T-helper 2 cell (primary cell): ENCODE results near the gene PCDH1.
"Not testable (repeated sequence)": the region's sequence is repeated elsewhere in the genome, so short reads cannot be mapped to it uniquely, and the experiment has no call there.

Experiments
- DNase-seq, 5 experiments: peaks; one replicate each; pipeline versions ENCODE4 v3.0.0 to v3.0.0-alpha.2; 2012 to 2022

PCDH1 gene

GRCh38 chr5:141898448-141899049 is 20.3 kb upstream of the PCDH1 start:
- DNase-seq, result no peak

DNA sequence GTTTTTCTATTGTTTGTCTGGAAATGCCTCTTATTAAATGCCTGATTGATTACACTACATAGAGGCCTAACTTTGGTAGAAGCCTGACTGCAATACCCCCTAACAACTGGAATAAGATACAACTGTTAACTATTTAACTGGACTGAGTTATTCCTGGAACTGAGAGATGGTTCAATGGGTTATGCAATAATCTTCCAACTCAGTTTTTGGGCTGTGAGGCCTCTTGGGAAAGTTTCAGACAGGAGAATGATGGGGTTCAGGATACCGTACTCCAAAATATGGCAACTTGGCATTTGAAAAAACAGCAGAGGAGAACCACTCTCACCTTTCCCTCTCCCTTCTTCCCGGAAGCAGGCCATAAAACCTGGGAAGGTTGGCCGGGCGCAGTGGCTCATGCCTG is 19.2 kb upstream of the PCDH1 start:
- DNase-seq, result no peak

- DNase-seq, result not testable (repeated sequence)
Observed at GRCh38 chr5:141890429-141890828, 12.2 kb upstream of the PCDH1 start.

DNA sequence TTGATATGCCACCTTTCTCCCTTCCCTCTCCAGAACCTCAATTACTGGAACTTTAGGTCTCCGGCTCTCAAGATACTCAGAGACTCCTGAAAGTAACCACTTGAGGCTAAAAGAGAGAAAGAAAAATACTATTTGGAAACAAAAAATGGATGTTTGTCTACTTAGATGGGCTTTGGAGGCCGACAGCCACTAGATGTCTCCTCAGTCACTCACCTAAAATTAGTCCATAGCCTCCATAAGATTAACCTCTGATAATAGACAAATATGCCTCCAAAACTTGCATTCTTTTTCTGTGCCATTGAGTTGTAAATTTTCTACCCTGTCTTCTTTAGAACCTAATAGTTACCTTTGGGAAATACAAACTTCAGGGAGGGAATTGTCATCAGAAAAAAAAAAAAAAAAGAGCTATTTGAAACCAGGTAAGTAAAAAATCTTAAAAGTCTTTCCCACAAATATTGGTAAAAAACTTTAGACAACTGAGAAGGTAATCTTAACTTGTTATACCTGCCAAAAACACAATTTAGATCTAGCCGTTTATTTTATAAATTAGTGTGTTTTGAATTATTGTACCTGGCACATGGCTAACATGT is 11.2 kb upstream of the PCDH1 start:
- peak in 1 of 5 experiments; percentile 16 for DNase-seq

GRCh38 chr5:141883892-141884318 is 5.7 kb upstream of the PCDH1 start:
- DNase-seq, result no peak

DNA sequence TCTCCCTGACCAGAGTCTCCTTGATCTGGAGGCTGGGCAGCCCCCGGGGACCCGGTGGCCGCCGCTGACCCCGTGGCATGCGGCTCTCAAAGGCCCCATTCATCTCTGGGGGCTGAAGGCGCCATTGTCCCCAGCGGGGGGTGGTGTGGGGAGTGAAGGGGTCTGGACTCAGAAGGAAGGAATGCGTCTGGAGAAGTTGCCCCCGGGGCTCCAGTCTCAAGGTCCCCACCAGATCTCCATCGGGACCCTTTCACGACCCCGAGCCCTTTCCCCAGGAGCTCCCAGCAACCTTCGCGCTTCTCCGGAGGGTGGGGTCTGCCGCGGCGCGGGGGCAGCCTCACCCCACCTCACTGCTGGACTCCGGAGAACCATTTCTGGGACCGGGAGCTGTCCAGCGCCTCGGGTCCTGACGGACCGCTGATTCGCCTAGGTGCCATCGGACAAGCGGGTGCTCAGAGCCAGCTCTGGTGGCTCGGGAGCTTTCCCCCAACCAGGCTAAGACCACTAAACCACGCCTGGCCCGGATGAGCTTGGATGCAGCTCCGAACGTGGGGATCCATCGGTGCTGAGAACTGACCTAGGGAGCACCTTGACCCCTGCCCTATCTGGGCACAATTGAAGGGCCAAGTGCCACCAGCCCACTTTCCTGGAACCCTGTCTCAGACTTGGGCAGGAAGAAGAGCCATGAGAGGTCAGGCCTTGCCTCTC is 5.1 kb upstream of the PCDH1 start:
- DNase-seq, result peak in 1 of 5 experiments; percentile 17

DNA sequence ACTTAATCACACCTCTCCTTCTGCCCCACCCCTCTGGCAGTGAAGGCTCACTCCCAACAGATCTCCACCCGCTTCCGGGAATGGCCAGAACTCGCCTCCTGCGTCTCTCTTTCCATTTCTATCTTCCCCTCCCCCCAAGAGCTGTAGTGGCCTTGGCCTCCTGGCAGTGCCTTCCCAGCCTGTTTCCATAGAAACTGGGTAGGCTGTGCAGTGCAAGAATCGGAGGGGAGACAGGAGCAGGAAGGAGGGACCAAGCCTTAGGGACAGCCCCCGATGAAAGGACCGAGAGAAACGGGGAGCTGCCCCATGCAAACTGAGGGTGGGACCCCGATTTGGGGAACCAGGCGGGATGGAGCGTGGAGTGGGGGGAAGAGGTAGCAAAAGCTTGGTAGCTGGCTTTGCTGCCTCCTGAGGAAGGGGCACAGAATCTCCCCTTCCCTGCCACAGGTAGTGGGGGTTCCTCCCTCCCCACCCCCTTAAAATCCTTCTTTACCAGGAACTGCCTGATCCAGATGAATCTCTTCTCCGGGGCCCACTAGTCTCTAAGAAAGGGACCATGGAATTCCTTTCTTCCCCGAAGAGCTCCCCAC is 4.5 kb upstream of the PCDH1 start:
- DNase-seq, result no peak

- DNase-seq, result no peak
Observed at GRCh38 chr5:141881886-141882285, 3.7 kb upstream of the PCDH1 start.

- DNase-seq, result no peak
Observed at GRCh38 chr5:141880961-141881801, 3.0 kb upstream of the PCDH1 start.

DNA sequence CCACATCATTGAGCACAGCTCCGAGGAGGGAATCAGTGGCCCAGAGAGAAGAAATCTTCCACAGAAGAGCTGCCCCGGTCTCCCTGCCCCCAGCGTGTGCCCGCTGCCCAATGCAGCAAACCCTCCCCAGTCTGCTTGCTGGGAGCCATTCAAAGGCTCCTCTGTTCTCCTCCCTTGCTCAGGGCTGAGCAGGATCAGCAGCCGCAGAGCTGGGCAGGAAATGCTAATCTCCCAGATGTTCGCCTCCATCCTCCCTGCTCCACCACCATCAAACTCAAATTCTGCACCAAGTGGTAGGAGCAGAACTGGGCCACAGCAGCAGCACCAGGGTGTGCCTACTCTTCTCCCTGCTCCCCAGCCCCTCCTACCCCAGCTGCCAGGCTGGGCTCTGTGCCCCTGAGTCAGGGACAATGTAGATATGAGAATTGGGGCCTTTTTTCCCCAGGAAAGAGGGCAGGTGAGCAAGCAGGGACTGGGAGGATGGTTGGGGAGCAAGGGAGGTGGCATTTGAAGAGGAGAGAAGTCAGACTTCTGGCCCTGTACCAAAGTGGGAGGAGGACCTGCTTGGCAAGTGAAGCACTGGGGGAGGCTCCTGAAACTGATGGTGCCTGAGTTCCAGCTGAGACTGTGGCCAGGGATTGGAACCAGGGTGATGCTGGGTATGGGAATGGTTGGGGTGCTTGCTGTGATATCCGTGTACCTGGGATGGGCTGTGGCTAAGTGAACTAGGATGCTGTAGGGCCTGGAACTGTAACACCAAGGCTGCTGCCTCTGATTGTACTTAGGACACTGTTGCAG is 1.9 kb upstream of the PCDH1 start:
- DNase-seq, result no peak

DNA sequence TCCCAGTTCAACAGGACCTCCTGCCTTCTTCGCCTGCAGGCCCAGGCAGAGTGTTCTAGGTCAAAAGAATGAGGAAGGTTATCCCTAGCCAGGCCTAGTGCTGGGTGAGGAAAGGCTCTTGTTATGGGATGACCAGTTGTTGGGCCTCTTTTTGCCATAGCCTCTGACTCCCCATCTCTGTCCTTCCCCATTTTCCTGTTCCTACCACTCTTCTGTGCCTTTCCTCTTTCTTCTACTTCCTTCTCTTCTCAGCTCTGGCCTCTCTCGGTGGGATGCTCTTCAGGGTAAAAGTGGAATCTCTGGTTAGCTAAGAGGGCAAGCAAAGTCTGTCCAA is 1.2 kb upstream of the PCDH1 start:
- no peak for DNase-seq

DNA sequence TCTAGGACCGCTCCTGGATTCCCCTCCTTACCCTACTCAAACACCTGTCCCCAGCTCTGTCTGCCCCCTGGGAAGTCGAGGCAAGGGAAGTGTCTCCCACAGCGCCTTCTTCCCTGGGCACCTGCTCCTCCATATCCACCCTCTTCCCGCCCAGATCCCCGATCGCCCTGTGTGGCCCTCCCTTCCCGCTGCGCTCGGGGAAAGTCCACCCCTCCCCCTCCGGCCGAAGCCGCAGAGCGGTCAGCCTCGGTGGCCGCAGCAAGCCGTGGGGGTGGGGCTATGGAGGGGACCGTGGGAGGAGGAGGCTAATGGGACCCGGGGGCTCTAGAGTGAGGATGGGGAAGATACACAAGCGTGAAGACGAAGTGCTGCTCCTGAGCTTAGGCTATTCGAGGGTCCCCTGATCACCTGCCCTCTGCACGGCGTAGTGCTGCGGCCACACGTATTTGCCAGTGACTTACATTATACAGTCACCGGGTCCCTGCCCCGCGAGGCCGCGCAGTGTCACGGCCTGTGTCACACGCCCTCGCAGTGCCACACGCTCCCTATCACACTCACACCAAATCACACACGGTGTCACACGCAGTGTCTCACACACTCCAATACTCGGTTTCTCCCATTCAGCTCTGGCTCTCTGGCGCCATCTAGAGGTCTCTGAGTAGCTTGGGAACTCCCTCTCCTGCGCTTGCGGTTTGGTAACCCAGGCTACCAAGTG is 658 bp upstream of the PCDH1 start:
- DNase-seq, result peak; percentile 64 to 87 (median 80)

DNA sequence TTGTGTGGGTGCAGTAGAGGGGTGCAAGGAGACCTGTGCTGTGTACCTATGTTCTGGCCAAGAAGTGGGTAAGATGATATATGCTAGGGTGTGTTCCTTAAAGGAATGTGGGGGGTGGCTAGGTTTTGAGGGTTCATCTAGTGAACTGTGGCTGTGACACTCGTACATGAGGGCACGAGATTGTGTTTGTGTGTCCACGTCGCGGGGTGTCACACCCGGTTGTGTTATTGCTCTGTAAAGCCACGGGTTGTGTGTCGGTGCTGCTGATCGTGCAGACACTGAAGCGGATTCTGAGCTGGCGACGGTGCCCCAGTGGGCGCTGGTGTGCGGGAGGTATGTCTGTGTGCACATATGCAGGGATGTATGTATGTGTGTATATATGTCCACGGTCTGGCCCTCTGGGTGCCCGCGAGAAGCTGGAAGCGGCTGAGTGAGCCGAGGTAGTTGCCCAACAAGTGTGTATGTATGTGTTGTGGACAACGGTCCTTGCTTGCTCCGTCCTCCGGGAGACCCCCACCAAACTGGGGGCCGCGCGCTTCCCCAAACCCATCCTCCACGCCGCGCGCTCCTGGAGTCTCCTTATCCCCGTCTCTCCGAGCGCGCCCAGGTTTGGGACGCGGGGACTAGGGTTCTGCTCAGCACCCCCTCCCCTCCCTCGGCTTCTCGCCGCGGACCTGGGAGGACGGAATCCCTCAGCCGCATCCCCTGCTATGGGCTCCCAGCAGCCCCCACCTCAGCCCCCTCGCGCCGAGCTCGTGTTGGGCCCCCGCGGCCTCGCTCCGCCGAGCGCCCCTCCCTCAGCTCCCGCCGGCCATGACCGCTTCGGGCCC is 639 bp downstream of the PCDH1 start:
- peak in 1 of 5 experiments; percentile 36 for DNase-seq

- DNase-seq, result peak in 1 of 5 experiments; percentile 37
Observed at GRCh38 chr5:141876628-141877355, 1.4 kb downstream of the PCDH1 start.

GRCh38 chr5:141875795-141876627 is 2.2 kb downstream of the PCDH1 start:
- no peak for DNase-seq

GRCh38 chr5:141875022-141875740 is 3.0 kb downstream of the PCDH1 start:
- DNase-seq, result no peak

DNA sequence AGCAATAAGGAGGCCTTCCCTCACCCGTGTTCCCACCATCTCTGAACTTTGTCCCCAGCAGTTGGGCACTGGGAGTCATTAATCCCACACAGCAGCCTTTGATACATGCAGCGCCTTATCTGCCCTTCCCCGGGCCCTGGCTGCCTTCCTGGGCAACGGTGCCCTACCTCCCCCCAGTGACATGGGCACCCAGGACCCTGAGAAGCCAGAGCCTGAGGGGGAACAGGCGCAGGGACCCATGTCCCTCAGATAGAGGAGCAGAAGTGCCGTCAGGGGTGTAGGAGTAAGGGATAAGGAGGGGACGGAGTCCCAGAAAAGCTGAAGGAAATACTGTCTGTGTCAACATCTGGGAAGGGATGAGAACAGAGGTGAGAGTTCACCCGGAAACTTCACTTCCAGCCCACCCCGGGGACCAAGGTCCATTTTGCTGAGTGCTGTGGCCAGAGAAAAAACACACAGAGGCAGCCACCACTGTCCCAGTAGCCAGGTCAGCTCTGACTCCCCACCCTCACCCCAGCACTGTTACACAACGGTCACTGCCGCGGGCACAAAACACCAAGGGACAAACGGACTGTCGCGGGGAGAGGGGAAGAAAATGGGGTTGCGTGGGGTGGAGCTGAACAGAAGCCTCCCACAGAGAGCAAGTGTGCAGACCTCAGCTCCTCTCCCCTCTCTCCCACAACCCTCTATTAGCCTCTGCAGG is 3.8 kb downstream of the PCDH1 start:
- no peak for DNase-seq

DNA sequence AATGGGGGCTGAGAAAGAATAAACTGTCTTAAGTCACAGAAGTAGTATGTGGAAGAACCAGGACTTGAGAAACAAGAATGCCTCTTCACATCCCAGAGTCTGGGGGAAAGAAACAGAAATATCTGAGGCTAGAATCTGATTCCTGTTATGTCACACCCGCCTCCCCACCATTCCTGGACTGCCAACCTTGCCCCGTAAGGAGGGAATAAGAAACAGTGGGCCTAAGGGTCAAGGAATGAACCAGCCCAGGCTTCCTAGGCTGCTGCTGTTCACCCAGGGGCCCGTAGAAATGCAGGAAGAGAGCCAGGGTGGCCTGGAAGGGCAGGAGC is 4.3 kb downstream of the PCDH1 start:
- no peak for DNase-seq
